Astrocyte (in vitro differentiated cells and primary cell): ENCODE measurements around the gene HS2ST1.

Experiments used
- EZH2 ChIP-seq: IDR thresholded peaks from 2 replicates; pipeline ENCODE4 v1.6.1; 2012; ENCODE audit warnings: mild to moderate bottlenecking, low read length, inconsistent platforms; ENCODE audit not compliant: insufficient read depth
- TF ChIP-seq, protein P1 (sequence below): IDR thresholded peaks from 2 replicates; pipeline ENCODE4 v1.5.1; 2011; ENCODE audit warnings: low read depth, mild to moderate bottlenecking, inconsistent platforms, low read length, moderate library complexity; ENCODE audit not compliant: insufficient read depth

DNA sequence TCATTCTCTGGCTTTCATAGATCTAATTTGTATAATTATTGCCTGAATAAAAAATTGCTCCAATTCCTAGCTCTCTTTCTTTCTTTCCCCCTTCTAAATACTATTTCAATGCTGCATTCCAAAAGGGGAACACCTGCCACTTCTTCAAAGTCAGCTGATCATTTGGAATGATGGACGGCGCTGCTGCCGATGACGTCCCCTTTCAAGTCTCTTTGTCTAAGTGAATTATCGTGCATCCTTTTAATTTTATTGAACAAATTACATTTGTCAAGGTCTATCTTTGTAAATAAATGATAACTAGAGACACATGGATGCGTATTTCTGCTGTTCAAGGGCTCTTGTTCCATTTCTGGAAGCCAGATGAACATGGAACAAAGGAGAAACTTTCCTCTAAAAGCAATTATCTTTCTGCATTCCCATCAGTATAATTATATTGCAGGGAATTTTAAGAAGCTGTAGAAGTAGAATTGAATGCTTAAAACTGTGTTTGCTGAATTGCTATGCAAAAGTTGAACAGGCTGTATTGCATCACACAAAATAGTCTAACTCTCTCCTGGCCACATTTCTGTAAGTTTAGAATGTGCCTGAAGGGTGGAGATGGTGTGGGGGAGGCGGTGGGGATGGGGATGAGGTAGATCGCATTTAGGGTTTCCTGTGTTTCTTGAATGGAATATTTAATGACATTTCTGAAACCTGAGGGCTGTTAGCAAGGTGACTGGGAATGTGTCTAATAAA lies 222.3 kb downstream of the HS2ST1 start:
- TF ChIP-seq, protein P1, sequence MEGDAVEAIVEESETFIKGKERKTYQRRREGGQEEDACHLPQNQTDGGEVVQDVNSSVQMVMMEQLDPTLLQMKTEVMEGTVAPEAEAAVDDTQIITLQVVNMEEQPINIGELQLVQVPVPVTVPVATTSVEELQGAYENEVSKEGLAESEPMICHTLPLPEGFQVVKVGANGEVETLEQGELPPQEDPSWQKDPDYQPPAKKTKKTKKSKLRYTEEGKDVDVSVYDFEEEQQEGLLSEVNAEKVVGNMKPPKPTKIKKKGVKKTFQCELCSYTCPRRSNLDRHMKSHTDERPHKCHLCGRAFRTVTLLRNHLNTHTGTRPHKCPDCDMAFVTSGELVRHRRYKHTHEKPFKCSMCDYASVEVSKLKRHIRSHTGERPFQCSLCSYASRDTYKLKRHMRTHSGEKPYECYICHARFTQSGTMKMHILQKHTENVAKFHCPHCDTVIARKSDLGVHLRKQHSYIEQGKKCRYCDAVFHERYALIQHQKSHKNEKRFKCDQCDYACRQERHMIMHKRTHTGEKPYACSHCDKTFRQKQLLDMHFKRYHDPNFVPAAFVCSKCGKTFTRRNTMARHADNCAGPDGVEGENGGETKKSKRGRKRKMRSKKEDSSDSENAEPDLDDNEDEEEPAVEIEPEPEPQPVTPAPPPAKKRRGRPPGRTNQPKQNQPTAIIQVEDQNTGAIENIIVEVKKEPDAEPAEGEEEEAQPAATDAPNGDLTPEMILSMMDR: no peak
- no peak for TF ChIP-seq EZH2
